Kidney epithelial cell (primary cell): ENCODE measurements around the gene DLGAP1. TPM values are rescaled to one million over a fixed set of nuclear protein-coding genes. Genes with fewer than 3 reads are reported as not detected.

Experiments used
- DNase-seq: peaks from one replicate; pipeline ENCODE4 v3.0.0-alpha.2; 2010; ENCODE audit warnings: low read depth
- H3K27me3 ChIP-seq: 2 replicates; pipeline ENCODE4 v1.6.0; 2011; ENCODE audit warnings: low read length; ENCODE audit not compliant: control insufficient read depth, insufficient read depth
- H3K36me3 ChIP-seq: 2 replicates; pipeline ENCODE4 v1.5.1; 2011; ENCODE audit warnings: low read length; ENCODE audit not compliant: control insufficient read depth, insufficient read depth
- H3K4me3 ChIP-seq: 2 replicates; pipeline ENCODE4 v1.5.1; 2011; ENCODE audit warnings: low read depth, mild to moderate bottlenecking, control low read depth, low read length
- total RNA-seq: library from RNA; depleted of rRNA; stranded (reverse); fragments of >200 nt; gene quantifications from 2 replicates; pipeline ENCODE4 v1.2.3, GENCODE V29; 2015
- TF ChIP-seq, protein P1 (sequence below): IDR thresholded peaks from 2 replicates; pipeline ENCODE4 v1.5.1; 2011; ENCODE audit warnings: mild to moderate bottlenecking, moderate library complexity, low read length, control low read depth, inconsistent platforms; ENCODE audit not compliant: insufficient read depth, poor library complexity, severe bottlenecking

The DLGAP1 gene
- total RNA-seq, 1 donor from 2014 or later: 2.6 TPM

DNA sequence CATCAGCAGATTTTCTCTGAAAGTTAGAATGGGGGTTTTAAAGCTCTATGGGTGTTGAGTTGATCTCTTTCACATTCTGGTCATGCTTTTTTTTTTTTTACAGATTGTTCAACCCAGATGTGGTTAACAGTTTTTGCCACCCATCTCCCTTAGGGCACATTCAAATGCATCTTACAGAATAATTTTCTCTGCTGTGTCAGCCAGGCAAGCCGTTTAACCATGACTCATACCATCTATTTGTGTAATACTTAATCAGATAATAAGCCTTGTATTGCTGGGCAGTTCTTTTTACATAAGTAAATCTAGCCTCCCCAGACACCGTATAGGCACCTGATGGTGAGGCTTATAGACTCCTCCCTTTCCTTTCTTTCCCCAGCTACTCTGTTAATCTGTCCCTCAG is 943.1 kb downstream of the DLGAP1 start:
- DNase-seq: peak; percentile 56
- no peak overlapping the region for H3K4me3 ChIP-seq
- H3K36me3 ChIP-seq: no peaks in the 10 kb centered on the region
- no peaks in the 10 kb centered on the region for H3K27me3 ChIP-seq
- TF ChIP-seq, protein P1, sequence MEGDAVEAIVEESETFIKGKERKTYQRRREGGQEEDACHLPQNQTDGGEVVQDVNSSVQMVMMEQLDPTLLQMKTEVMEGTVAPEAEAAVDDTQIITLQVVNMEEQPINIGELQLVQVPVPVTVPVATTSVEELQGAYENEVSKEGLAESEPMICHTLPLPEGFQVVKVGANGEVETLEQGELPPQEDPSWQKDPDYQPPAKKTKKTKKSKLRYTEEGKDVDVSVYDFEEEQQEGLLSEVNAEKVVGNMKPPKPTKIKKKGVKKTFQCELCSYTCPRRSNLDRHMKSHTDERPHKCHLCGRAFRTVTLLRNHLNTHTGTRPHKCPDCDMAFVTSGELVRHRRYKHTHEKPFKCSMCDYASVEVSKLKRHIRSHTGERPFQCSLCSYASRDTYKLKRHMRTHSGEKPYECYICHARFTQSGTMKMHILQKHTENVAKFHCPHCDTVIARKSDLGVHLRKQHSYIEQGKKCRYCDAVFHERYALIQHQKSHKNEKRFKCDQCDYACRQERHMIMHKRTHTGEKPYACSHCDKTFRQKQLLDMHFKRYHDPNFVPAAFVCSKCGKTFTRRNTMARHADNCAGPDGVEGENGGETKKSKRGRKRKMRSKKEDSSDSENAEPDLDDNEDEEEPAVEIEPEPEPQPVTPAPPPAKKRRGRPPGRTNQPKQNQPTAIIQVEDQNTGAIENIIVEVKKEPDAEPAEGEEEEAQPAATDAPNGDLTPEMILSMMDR: no peak

DNA sequence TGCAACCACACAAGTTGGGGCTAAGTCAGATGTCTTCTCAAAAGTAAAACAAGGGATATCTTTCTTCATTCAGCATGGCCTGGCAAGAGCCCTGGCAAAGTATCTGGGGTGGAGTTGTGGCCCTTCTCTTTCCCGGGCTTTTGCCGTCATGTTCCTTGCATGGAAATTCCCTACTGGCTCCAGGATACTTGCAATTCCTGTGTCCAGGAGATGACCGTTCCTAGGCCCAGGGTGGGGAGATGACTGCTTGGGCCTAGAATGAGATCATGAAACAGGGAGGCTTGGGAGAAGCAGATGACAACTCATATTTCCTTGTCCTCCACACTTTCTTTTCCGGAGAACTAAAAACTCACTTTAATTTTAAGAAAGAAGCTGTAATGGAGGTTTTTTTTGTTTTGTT is 944.2 kb downstream of the DLGAP1 start:
- Histone ChIP-seq H3K27me3 (no peaks in the 10 kb centered on the region), H3K4me3 (no peak overlapping the region), H3K36me3 (no peaks in the 10 kb centered on the region)
- TF ChIP-seq, protein P1: no peak
- no peak for DNase-seq

DNA sequence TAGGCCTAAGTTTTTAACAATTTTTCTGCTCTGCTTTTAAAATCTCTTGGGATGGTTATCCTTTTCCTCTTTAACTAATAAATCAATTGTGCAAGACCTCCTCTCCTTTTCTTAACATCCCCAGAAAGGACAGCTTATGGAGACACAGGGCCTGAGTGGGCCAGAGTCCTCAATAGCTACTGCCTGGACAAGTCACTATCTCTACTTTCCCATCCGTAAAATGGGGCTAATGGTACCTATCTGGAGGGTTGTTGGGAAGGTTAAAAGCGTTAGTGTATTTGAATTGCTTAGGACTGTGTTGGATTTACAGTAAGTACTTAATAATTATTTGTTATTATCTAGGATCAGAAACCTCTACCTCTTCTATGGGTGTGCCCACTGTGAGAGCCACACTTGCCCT is 945.1 kb downstream of the DLGAP1 start:
- H3K4me3 ChIP-seq: no peak overlapping the region
- TF ChIP-seq, protein P1: no peak
- no peaks in the 10 kb centered on the region for H3K36me3 ChIP-seq
- no peaks in the 10 kb centered on the region for H3K27me3 ChIP-seq
- no peak for DNase-seq

DNA sequence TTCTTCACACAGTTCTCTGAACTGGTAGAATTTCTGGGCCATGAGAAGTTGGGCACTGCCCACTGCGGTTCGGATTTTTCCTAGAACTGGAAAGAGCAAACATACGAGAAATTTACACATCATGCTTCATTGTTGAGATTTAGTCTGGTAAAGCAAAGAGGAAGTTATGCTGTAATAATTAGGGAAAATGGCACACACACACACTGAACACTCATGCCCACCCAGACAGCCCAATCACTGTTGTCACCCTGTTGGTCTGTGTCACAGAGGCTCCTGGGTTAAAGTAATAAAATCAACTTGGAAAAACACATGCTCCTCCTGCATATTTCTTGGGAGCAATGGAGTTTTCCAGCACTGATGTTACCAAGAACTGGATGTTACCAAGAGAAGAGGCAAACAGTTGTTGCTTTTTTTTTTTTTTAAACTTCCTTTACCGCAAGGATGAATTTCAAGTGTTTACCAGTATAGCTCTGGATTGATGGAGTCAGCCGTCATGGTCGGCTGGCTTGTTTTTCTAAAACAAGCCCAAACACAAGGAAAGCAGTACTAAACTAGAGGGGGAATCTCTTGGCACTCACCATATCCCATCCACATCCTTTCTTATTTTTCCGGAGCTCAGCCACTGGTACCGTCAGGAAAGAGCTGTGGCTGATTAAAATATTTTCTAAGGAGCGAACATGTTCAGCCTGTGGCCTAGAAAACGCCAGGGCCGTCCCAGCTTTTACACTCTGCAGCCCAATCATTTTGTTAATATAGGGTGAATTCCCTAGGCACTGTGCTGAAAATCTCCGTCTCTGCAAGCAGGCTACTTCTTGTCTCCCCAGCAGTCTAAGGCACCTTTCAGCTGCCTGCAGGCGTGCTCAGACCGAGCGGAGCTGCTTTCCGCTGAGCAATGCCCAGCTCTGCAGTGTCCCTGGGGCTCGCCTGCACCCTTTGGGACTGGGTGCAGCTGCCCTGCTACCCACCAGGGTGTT is 946.2 kb downstream of the DLGAP1 start:
- DNase-seq: no peak
- TF ChIP-seq, protein P1: peak; percentile 2

DNA sequence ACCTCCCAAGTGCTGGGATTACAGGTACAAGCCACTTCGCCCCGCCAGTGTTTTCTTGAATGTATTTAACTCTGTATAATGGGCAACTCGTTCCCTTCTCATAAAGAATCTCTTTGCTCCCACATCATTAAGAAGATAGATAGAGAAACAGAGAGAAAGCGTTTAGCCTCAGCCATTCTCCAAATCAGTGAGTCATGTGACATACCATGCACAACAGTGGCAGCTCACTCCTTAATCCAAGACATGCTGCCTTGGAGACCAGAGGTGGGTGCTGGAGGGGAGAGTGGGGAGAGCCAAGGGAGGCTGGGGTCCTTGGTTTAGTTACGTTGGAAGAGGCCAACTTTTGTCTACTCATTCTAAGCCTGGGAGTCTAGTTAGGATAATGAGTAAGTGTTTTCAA is 950.5 kb downstream of the DLGAP1 start:
- TF ChIP-seq, protein P1: no peak
- no peak for DNase-seq
- no peaks in the 10 kb centered on the region for H3K27me3 ChIP-seq
- no peak overlapping the region for H3K4me3 ChIP-seq
- H3K36me3 ChIP-seq: no peaks in the 10 kb centered on the region

More for the DNA sequence above, 946.2 kb downstream of the DLGAP1 start:
- Histone ChIP-seq H3K27me3 (no peaks in the 10 kb centered on the region), H3K4me3 (no peak overlapping the region), H3K36me3 (no peaks in the 10 kb centered on the region)
